PC-3 (cell line): ENCODE results near the gene HYOU1. TPM values are rescaled to one million over a fixed set of nuclear protein-coding genes. Genes with fewer than 3 reads are reported as not detected.
A peak's percentile ranks its signal among the peaks of the same experiment; 100 is the strongest.
"Not testable (repeated sequence)": the region's sequence is repeated elsewhere in the genome, so short reads cannot be mapped to it uniquely, and the experiment has no call there.

ENCODE experiments used
- ATAC-seq: fragments of 200-7000 bp; cut with Tn5 transposase; 2 replicates; pipeline ENCODE4 v1.9.1; 2020; ENCODE audit warnings: mild to moderate bottlenecking, moderate library complexity
- Bru-seq: library from RNA; stranded (reverse); fragments of 400-500 nt; gene quantifications from one replicate; lab custom pipeline; 2021; lab: Mats Ljungman, UMichigan
- BruChase-seq, 2 experiments: library from RNA; stranded (reverse); fragments of 400-500 nt; gene quantifications; one replicate each; lab custom pipeline; 2021; lab: Mats Ljungman, UMichigan
- BruUV-seq: library from RNA; stranded (reverse); fragments of 400-500 nt; replicated peaks from 2 replicates; lab custom pipeline; 2021; lab: Mats Ljungman, UMichigan
- CTCF ChIA-PET: fragments of 300-600 bp; sonication (Branson Sonifier 250); formaldehyde crosslinking; loops from one replicate; lab custom pipeline; 2022; ENCODE audit warnings: antibody characterized with exemption; lab: Charles Lee
- POLR2A ChIA-PET: fragments of 300-600 bp; sonication (Branson Sonifier 250); formaldehyde crosslinking; loops from one replicate; lab custom pipeline; 2022; ENCODE audit warnings: antibody characterized with exemption; ENCODE audit not compliant: unreplicated experiment; lab: Charles Lee
- DNase-seq: peaks from one replicate; pipeline ENCODE4 v3.0.0-alpha.2; 2015
- H2AFZ ChIP-seq: fragments of 300-600 bp; sonication (generic); 2 replicates; pipeline ENCODE4 v1.6.0; 2016; ENCODE audit warnings: antibody characterized with exemption, low read length
- H3F3A ChIP-seq: fragments of 300-600 bp; sonication (generic); one replicate; pipeline ENCODE4 v1.6.0; 2017; ENCODE audit warnings: antibody characterized with exemption, low read length, control low read depth, mild to moderate bottlenecking; ENCODE audit not compliant: unreplicated experiment
- H3K27ac ChIP-seq: fragments of 300-600 bp; sonication (generic); 2 replicates; pipeline ENCODE4 v1.5.1; 2016; ENCODE audit warnings: mild to moderate bottlenecking, low read length
- H3K27me3 ChIP-seq: fragments of 300-600 bp; sonication (generic); 2 replicates; pipeline ENCODE4 v1.6.1; 2016; ENCODE audit warnings: low read length, mixed read lengths
- H3K36me3 ChIP-seq: fragments of 300-600 bp; sonication (generic); 2 replicates; pipeline ENCODE4 v1.6.1; 2016; ENCODE audit warnings: low read depth, mixed run types, low read length, mixed read lengths
- H3K4me1 ChIP-seq: fragments of 300-600 bp; sonication (generic); 2 replicates; pipeline ENCODE4 v1.5.1; 2016; ENCODE audit warnings: low read length; ENCODE audit not compliant: insufficient read depth
- H3K4me2 ChIP-seq: fragments of 300-600 bp; sonication (generic); 2 replicates; pipeline ENCODE4 v1.6.0; 2016; ENCODE audit warnings: low read length
- H3K4me3 ChIP-seq: fragments of 300-600 bp; sonication (generic); 2 replicates; pipeline ENCODE4 v1.5.1; 2016; ENCODE audit warnings: mild to moderate bottlenecking, low read length, mixed read lengths
- H3K79me2 ChIP-seq: fragments of 300-600 bp; sonication (generic); 2 replicates; pipeline ENCODE4 v1.6.1; 2017; ENCODE audit warnings: low read length, mixed read lengths
- H3K9ac ChIP-seq: fragments of 300-600 bp; sonication (generic); 2 replicates; pipeline ENCODE4 v1.6.0; 2016; ENCODE audit warnings: mild to moderate bottlenecking, low read length
- H3K9me2 ChIP-seq: fragments of 300-600 bp; sonication (generic); replicated peaks from 2 replicates; pipeline ENCODE4 v1.6.1; 2016; ENCODE audit warnings: mixed run types, low read length, mixed read lengths
- H3K9me3 ChIP-seq: fragments of 300-600 bp; sonication (generic); 2 replicates; pipeline ENCODE4 v1.6.1; 2016; ENCODE audit warnings: low read length, mixed read lengths
- H4K20me1 ChIP-seq: fragments of 300-600 bp; sonication (generic); 2 replicates; pipeline ENCODE4 v1.6.1; 2016; ENCODE audit warnings: low read length, mixed read lengths
- CTCF ChIP-seq: fragments of 300-600 bp; sonication (generic); conservative IDR thresholded peaks from 2 replicates; pipeline ENCODE4 v1.5.1; 2017; ENCODE audit warnings: antibody characterized with exemption, low read depth, mild to moderate bottlenecking, low read length
- EZH2 ChIP-seq: fragments of 300-600 bp; sonication (generic); IDR thresholded peaks from one replicate; pipeline ENCODE4 v1.6.1; 2017; ENCODE audit warnings: antibody characterized with exemption, mild to moderate bottlenecking, low read length; ENCODE audit not compliant: unreplicated experiment
- intact Hi-C: fragments of 100-400 bp; cut with micrococcal nuclease; formaldehyde crosslinking; loops from 2 replicates; pipeline ENCODE4 v1.9.0; 2023
- long read RNA-seq: library from polyadenylated mRNA; unstranded; transcript quantifications from one replicate; pipeline ENCODE4 v2.0.0, GENCODE V29; 2021; ENCODE audit not compliant: unreplicated experiment
- total RNA-seq: library from RNA; depleted of rRNA; stranded (reverse); fragments of >200 nt; gene quantifications from 2 replicates; pipeline ENCODE4 v1.2.3, GENCODE V29; 2014; rRNA removed

HYOU1 gene
- total RNA-seq (168 and 208 TPM in 2 replicates), Bru-seq, nascent RNA (percentile 99 among the genes with signal in this experiment), BruChase-seq, experiment 1, labeled RNA remaining after a 6-hour chase (percentile 99 among the genes with signal in this experiment), BruChase-seq, experiment 2, labeled RNA remaining after a 2-hour chase (percentile 99 among the genes with signal in this experiment)
- long read RNA-seq, full-length matches to known transcripts = 207 of 799 reads
- long read RNA-seq, partial matches to known transcripts = 221 of 799 reads
- long read RNA-seq, other reads (novel, unspliced or antisense) = 371 of 799 reads

GRCh38 chr11:119057000-119057769, at the start of gene HYOU1:
TSS of gene HYOU1 (minus strand) at chr11:119057205. CDS start at chr11:119056160, 1,045 bp downstream.
- H3K4me3 ChIP-seq = peak within 1 kb of the TSS; percentile 93
- DNase-seq (peak; percentile 98), ATAC-seq (peak; percentile 93)
- 0 out of 2 replicates have a peak, but pooled peaks cover 10% of the 10 kb centered on the region for H4K20me1 ChIP-seq
- peak within 1 kb of the TSS; percentile 93 for H3K4me2 ChIP-seq
- H3K79me2 ChIP-seq = peaks cover 32% of the 10 kb centered on the region
- peaks cover 32% of the 10 kb centered on the region for H3K36me3 ChIP-seq
- ChIA-PET CTCF (interaction anchor here (0.6 to 2.4 kb wide), 2 partner anchors 45 to 190 kb away, joined by 3 to 10 read pairs; partner anchors contain the start of gene DPAGT1), POLR2A (no interaction called here)
- no peaks in the 10 kb centered on the region for H3F3A ChIP-seq
- no peaks in the 10 kb centered on the region for H3K9me3 ChIP-seq
- H3K9me2 ChIP-seq = no peaks in the 10 kb centered on the region
- TF ChIP-seq EZH2 (no peak), CTCF (peak; percentile 24)
- peak within 1 kb of the TSS; percentile 92 for H2AFZ ChIP-seq
- no peaks in the 10 kb centered on the region for H3K27me3 ChIP-seq
- peak within 1 kb of the TSS; percentile 98 for H3K9ac ChIP-seq
- H3K4me1 ChIP-seq = peaks cover 15% of the 10 kb centered on the region
- peak within 1 kb of the TSS; percentile 62 for H3K27ac ChIP-seq
- intact Hi-C loops = loop anchor here (1.0 to 5.0 kb wide), 3 partner anchors 10 to 40 kb away; partner anchors contain the start of genes RPS25, TRAPPC4 and VPS11
- no TSS peak for BruUV-seq

- H4K20me1 ChIP-seq = no peaks in the 10 kb centered on the region
- ATAC-seq (no peak), DNase-seq (no peak)
- H3K9me2 ChIP-seq = no peaks in the 10 kb centered on the region
- no peak overlapping the region for H3K4me3 ChIP-seq
- no peak overlapping the region for H3K9ac ChIP-seq
- intact Hi-C loops = loop anchor here (2.0 kb wide), 3 partner anchors 37 to 93 kb away; partner anchors contain the start of genes SLC37A4 and VPS11
- no peak for TF ChIP-seq EZH2
- TF ChIP-seq CTCF = peak; percentile 41; the same call in 1 of the 2 replicates
- CTCF ChIA-PET = no interaction called here
- H3K36me3 ChIP-seq = no peaks in the 10 kb centered on the region; the same call in 1 of the 2 replicates
- no peak overlapping the region for H2AFZ ChIP-seq
- H3K79me2 ChIP-seq = peaks cover 46% of the 10 kb centered on the region
- no TSS peak for BruUV-seq
- no peaks in the 10 kb centered on the region for H3K9me3 ChIP-seq
- no peak overlapping the region for H3K27ac ChIP-seq
- H3K27me3 ChIP-seq = no peaks in the 10 kb centered on the region
- 0 out of 2 replicates have a peak overlapping the region, but pooled peaks have one; percentile 96 for H3K4me2 ChIP-seq
- H3F3A ChIP-seq = no peaks in the 10 kb centered on the region
- peaks cover 32% of the 10 kb centered on the region for H3K4me1 ChIP-seq
- POLR2A ChIA-PET = no interaction called here
These were observed 46.8 kb upstream of the HYOU1 start for GRCh38 chr11:119103793-119104192.

GRCh38 chr11:119103161-119103664, 46.2 kb upstream of the HYOU1 start:
- intact Hi-C loops = loop anchor here (2.0 kb wide), 3 partner anchors 36 to 94 kb away; partner anchors contain the start of genes SLC37A4 and VPS11
- peak overlapping the region; percentile 83 for H2AFZ ChIP-seq
- H3K9me2 ChIP-seq, POLR2A ChIA-PET, ATAC-seq, BruUV-seq, H4K20me1 ChIP-seq, H3F3A ChIP-seq, H3K27me3 ChIP-seq, H3K36me3 ChIP-seq, DNase-seq, H3K9me3 ChIP-seq: not testable (repeated sequence)
- H3K4me3 ChIP-seq = peak overlapping the region; percentile 89
- CTCF ChIA-PET = interaction anchor here (0.7 to 1.7 kb wide), 3 partner anchors 18 to 93 kb away, joined by 3 to 8 read pairs (median 4); partner anchors contain the start of genes HINFP and VPS11
- peak overlapping the region; percentile 96 for H3K4me2 ChIP-seq
- peak overlapping the region; percentile 84 for H3K9ac ChIP-seq
- peaks cover 26% of the 10 kb centered on the region for H3K4me1 ChIP-seq
- H3K27ac ChIP-seq = peak overlapping the region; percentile 84
- peaks cover 44% of the 10 kb centered on the region for H3K79me2 ChIP-seq
